BE2C (cell line): Measurements from ENCODE around the gene CDK10.

Experiments used
- DNase-seq: peaks from one replicate; pipeline ENCODE4 v3.0.0-alpha.2; 2020
- H3K27me3 ChIP-seq: fragments of 250-450 bp; sonication (Bioruptor Pico); 2 replicates; pipeline ENCODE4 v1.5.1; 2020; ENCODE audit warnings: mild to moderate bottlenecking
- H3K36me3 ChIP-seq: fragments of 250-450 bp; sonication (Bioruptor Pico); 2 replicates; pipeline ENCODE4 v1.5.1; 2020; ENCODE audit warnings: mild to moderate bottlenecking
- H3K4me1 ChIP-seq: fragments of 250-450 bp; sonication (Bioruptor Pico); 2 replicates; pipeline ENCODE4 v1.5.1; 2020
- H3K4me3 ChIP-seq: 2 replicates; pipeline ENCODE4 v1.5.1; 2011; ENCODE audit warnings: low read depth, low read length
- H3K9me3 ChIP-seq: fragments of 250-450 bp; sonication (Bioruptor Pico); 2 replicates; pipeline ENCODE4 v1.5.1; 2020
- TF ChIP-seq, protein P1 (sequence below): IDR thresholded peaks from 2 replicates; pipeline ENCODE4 v1.5.1; 2012; ENCODE audit warnings: mild to moderate bottlenecking, low read depth, low read length

The CDK10 gene

DNA sequence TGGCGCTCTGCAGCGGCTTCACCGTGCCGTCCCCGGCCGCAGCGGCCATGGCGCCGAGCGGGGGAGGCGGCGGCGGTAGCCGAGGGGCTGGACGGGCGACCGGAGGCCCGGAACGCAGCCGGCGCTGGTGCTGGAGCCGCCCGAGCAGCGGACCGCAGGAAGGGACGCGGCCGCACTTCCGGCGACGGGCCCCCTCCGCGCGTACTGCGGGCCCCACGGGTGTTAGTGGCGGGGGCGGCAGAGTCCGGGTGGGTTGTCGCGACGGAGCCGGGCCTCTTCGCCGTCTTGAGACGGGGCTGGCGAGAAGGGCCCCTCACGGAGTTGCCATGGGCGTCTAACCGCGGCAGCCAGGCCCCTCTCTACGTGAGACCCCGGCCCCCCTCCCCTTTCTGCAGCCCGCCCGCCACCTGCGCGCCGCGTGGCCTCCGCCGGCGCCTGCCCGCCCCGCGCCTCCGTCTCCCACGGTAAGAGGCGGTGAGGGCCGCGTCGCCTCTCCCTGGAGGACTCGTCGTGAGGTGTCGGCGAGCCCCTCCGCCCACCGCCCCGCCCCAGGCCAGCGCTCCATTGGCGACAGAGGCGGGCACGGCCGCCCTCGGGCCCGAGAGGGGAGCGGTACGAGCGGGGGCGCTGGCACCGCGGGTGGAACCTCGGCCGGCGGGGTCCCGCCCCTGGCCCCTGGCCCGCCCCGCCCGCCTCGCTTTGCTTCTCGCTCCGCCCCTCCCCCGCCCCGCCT is 34.5 kb downstream of the CDK10 start, which contains the start of the genes VPS9D1 and ZNF276:
TSS of gene VPS9D1 (minus strand) at position 86 of the 733 bp plus-strand sequence. CDS start at position 49, 37 bp downstream.
TSS of gene ZNF276 (plus strand) at position 725 of the 733 bp plus-strand sequence. CDS start 104 bp downstream, outside the sequence.
- H3K4me1 ChIP-seq: peaks cover 6% of the 10 kb centered on the region; the same call in 1 of the 2 replicates
- H3K4me3 ChIP-seq: peak within 1 kb of the TSS; percentile 64
- peak; percentile 88 for DNase-seq
- H3K36me3 ChIP-seq: peaks cover 17% of the 10 kb centered on the region
- TF ChIP-seq, protein P1, sequence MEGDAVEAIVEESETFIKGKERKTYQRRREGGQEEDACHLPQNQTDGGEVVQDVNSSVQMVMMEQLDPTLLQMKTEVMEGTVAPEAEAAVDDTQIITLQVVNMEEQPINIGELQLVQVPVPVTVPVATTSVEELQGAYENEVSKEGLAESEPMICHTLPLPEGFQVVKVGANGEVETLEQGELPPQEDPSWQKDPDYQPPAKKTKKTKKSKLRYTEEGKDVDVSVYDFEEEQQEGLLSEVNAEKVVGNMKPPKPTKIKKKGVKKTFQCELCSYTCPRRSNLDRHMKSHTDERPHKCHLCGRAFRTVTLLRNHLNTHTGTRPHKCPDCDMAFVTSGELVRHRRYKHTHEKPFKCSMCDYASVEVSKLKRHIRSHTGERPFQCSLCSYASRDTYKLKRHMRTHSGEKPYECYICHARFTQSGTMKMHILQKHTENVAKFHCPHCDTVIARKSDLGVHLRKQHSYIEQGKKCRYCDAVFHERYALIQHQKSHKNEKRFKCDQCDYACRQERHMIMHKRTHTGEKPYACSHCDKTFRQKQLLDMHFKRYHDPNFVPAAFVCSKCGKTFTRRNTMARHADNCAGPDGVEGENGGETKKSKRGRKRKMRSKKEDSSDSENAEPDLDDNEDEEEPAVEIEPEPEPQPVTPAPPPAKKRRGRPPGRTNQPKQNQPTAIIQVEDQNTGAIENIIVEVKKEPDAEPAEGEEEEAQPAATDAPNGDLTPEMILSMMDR: no peak
- H3K9me3 ChIP-seq: no peaks in the 10 kb centered on the region
- no peaks in the 10 kb centered on the region for H3K27me3 ChIP-seq

DNA sequence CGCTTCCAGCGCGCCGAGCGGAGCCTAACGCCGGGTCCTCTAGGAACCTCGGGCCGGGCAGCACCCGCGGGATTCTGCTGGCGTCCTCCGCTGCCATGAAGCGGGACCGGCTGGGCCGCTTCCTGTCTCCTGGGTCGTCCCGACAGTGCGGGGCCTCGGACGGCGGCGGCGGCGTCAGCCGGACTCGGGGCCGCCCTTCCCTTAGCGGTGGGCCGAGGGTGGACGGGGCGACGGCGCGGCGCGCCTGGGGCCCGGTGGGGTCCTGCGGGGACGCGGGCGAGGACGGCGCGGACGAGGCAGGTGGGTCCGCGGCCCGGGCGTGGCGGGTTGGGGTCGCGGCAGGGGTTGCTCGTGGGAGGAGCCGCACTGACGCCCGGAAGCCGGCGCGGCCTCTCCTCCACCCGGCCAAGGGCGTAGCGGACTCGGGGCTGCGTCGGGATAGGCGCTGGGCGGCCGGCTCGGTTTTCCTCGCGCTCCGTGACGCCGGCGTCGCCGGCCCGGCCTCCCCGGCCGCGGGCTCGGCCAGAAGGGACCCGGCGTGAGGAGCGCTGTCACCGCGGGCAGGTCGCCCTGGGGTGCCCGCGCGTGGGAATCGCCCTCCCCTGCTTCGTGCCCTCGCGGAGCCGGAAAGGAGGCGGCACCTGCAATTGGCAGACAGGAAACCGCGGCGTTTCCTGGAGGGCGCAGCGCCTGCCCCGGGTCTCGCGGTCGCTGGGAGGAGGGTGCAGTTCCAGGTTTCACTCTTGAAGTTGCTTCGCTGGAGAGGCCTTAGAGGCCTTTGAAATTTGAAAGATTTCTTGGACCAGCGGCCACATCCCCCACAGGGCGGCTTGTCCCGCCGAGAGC is 35.3 kb downstream of the CDK10 start:
- peak overlapping the region; percentile 64 for H3K4me3 ChIP-seq
- DNase-seq: peak; percentile 55
- TF ChIP-seq, protein P1: no peak
- no peaks in the 10 kb centered on the region for H3K27me3 ChIP-seq
- peaks cover 6% of the 10 kb centered on the region; the same call in 1 of the 2 replicates for H3K4me1 ChIP-seq
- H3K9me3 ChIP-seq: no peaks in the 10 kb centered on the region
- H3K36me3 ChIP-seq: peaks cover 18% of the 10 kb centered on the region

GRCh38 chr16:89722392-89723278 is 36.1 kb downstream of the CDK10 start:
- Histone ChIP-seq H3K27me3 (no peaks in the 10 kb centered on the region), H3K4me1 (peaks cover 6% of the 10 kb centered on the region; the same call in 1 of the 2 replicates), H3K36me3 (peaks cover 27% of the 10 kb centered on the region), H3K4me3 (peak overlapping the region; percentile 64), H3K9me3 (no peaks in the 10 kb centered on the region)
- no peak for DNase-seq
- TF ChIP-seq, protein P1: no peak

- TF ChIP-seq, protein P1: no peak
- Histone ChIP-seq H3K4me1 (peaks cover 6% of the 10 kb centered on the region; the same call in 1 of the 2 replicates), H3K36me3 (peaks cover 32% of the 10 kb centered on the region), H3K27me3 (no peaks in the 10 kb centered on the region), H3K9me3 (no peaks in the 10 kb centered on the region), H3K4me3 (no peak overlapping the region; the same call in 1 of the 2 replicates)
- DNase-seq: peak; percentile 51
These were observed 37.1 kb downstream of the CDK10 start for GRCh38 chr16:89723279-89724250.
